ENCODE data around the gene AOPEP. TPM values are rescaled to one million over a fixed set of nuclear protein-coding genes. Genes with fewer than 3 reads are reported as not detected.

The AOPEP gene
- total RNA-seq, 1 donor from 2014 or later, result 48.0 TPM

GRCh38 chr9:94692601-94693000 is 33.9 kb upstream of the AOPEP start:
- no peak overlapping the region for H3K27ac ChIP-seq (ENCODE audit: low read depth, low read length)
- no peaks in the 10 kb centered on the region for H3K4me1 ChIP-seq (ENCODE audit: control insufficient read depth in 3 of 3, insufficient read depth in 3 of 3, low read length in 3 of 3)
- no peaks in the 10 kb centered on the region for H3K27me3 ChIP-seq (ENCODE audit: control insufficient read depth in 3 of 3, insufficient read depth in 3 of 3, low read length in 3 of 3)
- no peaks in the 10 kb centered on the region for H3K9me3 ChIP-seq (ENCODE audit: control insufficient read depth in 3 of 3, low read length in 3 of 3)
- H3K9ac ChIP-seq (ENCODE audit: low read depth in 1 of 3, low read length in 3 of 3), result no peak overlapping the region
- H3K36me3 ChIP-seq (ENCODE audit: control insufficient read depth in 3 of 3, insufficient read depth in 3 of 3, low read length in 3 of 3), result no peaks in the 10 kb centered on the region
- H3K4me3 ChIP-seq (ENCODE audit: low read length in 3 of 3), result no peak overlapping the region

DNA sequence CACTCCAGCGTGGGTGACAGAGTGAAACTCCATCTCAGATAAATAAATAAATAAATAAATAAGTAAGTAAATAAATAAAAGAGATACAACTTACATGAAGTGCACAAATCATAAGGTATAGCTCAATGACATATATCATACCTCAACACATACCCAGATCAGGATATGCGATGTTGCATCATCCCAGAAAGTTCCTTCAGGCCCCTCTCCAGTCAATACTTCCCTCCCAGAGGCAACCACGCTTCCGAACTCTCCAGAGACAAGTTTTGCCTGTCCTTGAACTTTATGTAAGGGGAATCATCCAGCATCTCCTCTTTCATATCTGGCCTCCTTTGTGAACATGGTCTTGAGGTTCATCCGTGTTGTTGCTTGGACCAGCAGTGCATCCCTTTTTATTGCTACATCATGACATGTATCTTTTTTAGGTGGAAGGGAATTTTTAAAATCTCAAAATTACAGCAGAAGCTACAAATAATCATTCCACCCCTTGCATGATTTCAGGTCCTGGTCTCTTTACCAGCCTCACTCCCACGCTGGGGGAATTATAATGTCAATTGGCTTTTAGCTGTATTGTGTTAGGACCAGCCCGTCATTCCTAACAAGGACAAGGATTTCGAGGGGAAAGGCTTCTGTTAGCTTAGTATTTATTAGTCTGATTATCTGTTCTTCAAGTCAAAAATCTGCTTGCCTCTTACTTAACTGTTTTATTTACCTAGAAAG is 32.9 kb upstream of the AOPEP start:
- Histone ChIP-seq H3K27me3 (ENCODE audit: control insufficient read depth in 3 of 3, insufficient read depth in 3 of 3, low read length in 3 of 3) (no peaks in the 10 kb centered on the region), H3K36me3 (ENCODE audit: control insufficient read depth in 3 of 3, insufficient read depth in 3 of 3, low read length in 3 of 3) (no peaks in the 10 kb centered on the region), H3K9me3 (ENCODE audit: control insufficient read depth in 3 of 3, low read length in 3 of 3) (no peaks in the 10 kb centered on the region), H3K27ac (ENCODE audit: low read depth, low read length) (no peak overlapping the region), H3K4me3 (ENCODE audit: low read length in 3 of 3) (no peak overlapping the region), H3K4me1 (ENCODE audit: control insufficient read depth in 3 of 3, insufficient read depth in 3 of 3, low read length in 3 of 3) (peaks cover 0 to 3% (median 0%) of the 10 kb centered on the region in 3 donors), H3K9ac (ENCODE audit: low read depth in 1 of 3, low read length in 3 of 3) (no peak overlapping the region)

DNA sequence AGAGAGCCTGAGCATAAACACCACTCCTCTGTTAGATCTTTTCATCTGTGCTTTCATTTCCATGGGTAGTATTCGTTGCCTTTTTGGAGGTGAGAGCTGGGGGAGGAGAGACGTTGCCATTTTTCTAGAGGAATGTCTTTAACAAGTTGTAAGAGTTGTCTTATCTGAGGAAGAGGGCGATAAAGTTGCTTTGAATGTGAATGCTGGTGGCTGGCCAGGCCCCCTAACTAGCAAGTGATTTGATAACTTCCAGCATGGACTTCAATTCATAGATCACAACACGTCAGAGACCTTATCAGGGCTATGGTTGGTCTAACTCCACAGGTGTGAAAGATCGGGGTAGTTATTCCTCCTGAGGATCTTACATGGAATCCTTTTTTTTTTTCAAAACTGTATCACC is 30.0 kb upstream of the AOPEP start:
- Histone ChIP-seq H3K27me3 (ENCODE audit: control insufficient read depth in 3 of 3, insufficient read depth in 3 of 3, low read length in 3 of 3) (no peaks in the 10 kb centered on the region), H3K27ac (ENCODE audit: low read depth, low read length) (no peak overlapping the region), H3K4me3 (ENCODE audit: low read length in 3 of 3) (no peak overlapping the region), H3K36me3 (ENCODE audit: control insufficient read depth in 3 of 3, insufficient read depth in 3 of 3, low read length in 3 of 3) (no peaks in the 10 kb centered on the region), H3K9ac (ENCODE audit: low read depth in 1 of 3, low read length in 3 of 3) (no peak overlapping the region), H3K9me3 (ENCODE audit: control insufficient read depth in 3 of 3, low read length in 3 of 3) (no peaks in the 10 kb centered on the region), H3K4me1 (ENCODE audit: control insufficient read depth in 3 of 3, insufficient read depth in 3 of 3, low read length in 3 of 3) (peaks cover 0 to 3% (median 0%) of the 10 kb centered on the region in 3 donors)

GRCh38 chr9:94697972-94698581 is 28.4 kb upstream of the AOPEP start:
- Histone ChIP-seq H3K27ac (ENCODE audit: low read depth, low read length) (no peak overlapping the region), H3K9me3 (ENCODE audit: control insufficient read depth in 3 of 3, low read length in 3 of 3) (no peaks in the 10 kb centered on the region), H3K27me3 (ENCODE audit: control insufficient read depth in 3 of 3, insufficient read depth in 3 of 3, low read length in 3 of 3) (no peaks in the 10 kb centered on the region), H3K4me3 (ENCODE audit: low read length in 3 of 3) (no peak overlapping the region), H3K36me3 (ENCODE audit: control insufficient read depth in 3 of 3, insufficient read depth in 3 of 3, low read length in 3 of 3) (no peaks in the 10 kb centered on the region), H3K4me1 (ENCODE audit: control insufficient read depth in 3 of 3, insufficient read depth in 3 of 3, low read length in 3 of 3) (peaks cover 0 to 3% (median 0%) of the 10 kb centered on the region in 3 donors), H3K9ac (ENCODE audit: low read depth in 1 of 3, low read length in 3 of 3) (no peak overlapping the region)

DNA sequence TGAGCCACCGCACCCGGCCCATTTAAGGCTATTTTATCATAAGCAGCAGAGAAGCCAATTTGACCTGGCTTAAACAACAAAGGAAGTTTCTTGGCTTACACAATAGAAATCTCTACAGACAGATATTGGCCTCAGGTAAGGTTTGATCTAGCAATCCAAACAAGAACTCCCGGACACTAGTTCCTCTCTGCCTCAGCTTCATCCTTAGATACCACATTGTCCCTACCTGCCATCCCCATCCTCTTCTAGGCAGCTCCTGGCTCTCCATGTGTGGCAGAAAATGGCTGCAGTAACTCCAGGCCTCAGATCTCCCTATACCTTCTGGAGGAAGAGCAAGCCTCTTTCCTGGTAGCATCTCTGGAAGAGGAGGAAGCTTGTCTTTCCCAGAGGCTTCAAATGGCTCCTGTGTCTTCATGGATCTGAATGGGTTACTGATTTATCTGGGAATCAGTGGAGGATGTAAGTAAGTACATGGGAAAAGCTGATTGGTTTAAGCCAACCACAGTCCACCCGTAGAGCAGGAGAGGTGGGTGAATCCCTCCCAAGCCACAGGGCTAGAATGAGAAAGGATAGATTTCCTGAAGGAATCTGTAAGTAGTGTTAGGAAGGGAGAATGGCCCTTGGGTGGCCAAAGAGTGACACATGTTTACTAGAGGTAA is 26.7 kb upstream of the AOPEP start:
- no peaks in the 10 kb centered on the region for H3K27me3 ChIP-seq (ENCODE audit: control insufficient read depth in 3 of 3, insufficient read depth in 3 of 3, low read length in 3 of 3)
- no peak overlapping the region for H3K9ac ChIP-seq (ENCODE audit: low read depth in 1 of 3, low read length in 3 of 3)
- H3K4me3 ChIP-seq (ENCODE audit: low read length in 3 of 3), result no peak overlapping the region
- H3K9me3 ChIP-seq (ENCODE audit: control insufficient read depth in 3 of 3, low read length in 3 of 3), result no peaks in the 10 kb centered on the region
- peaks cover 0 to 3% (median 0%) of the 10 kb centered on the region in 3 donors for H3K4me1 ChIP-seq (ENCODE audit: control insufficient read depth in 3 of 3, insufficient read depth in 3 of 3, low read length in 3 of 3)
- H3K36me3 ChIP-seq (ENCODE audit: control insufficient read depth in 3 of 3, insufficient read depth in 3 of 3, low read length in 3 of 3), result no peaks in the 10 kb centered on the region
- H3K27ac ChIP-seq (ENCODE audit: low read depth, low read length), result no peak overlapping the region

- no peaks in the 10 kb centered on the region for H3K27me3 ChIP-seq (ENCODE audit: control insufficient read depth in 3 of 3, insufficient read depth in 3 of 3, low read length in 3 of 3)
- H3K4me1 ChIP-seq (ENCODE audit: control insufficient read depth in 3 of 3, insufficient read depth in 3 of 3, low read length in 3 of 3), result peaks cover 0 to 3% (median 0%) of the 10 kb centered on the region in 3 donors
- H3K4me3 ChIP-seq (ENCODE audit: low read length in 3 of 3), result no peak overlapping the region
- no peaks in the 10 kb centered on the region for H3K9me3 ChIP-seq (ENCODE audit: control insufficient read depth in 3 of 3, low read length in 3 of 3)
- H3K36me3 ChIP-seq (ENCODE audit: control insufficient read depth in 3 of 3, insufficient read depth in 3 of 3, low read length in 3 of 3), result no peaks in the 10 kb centered on the region
- H3K9ac ChIP-seq (ENCODE audit: low read depth in 1 of 3, low read length in 3 of 3), result no peak overlapping the region
- H3K27ac ChIP-seq (ENCODE audit: low read depth, low read length), result no peak overlapping the region
These were observed 26.1 kb upstream of the AOPEP start for GRCh38 chr9:94700445-94700844.

DNA sequence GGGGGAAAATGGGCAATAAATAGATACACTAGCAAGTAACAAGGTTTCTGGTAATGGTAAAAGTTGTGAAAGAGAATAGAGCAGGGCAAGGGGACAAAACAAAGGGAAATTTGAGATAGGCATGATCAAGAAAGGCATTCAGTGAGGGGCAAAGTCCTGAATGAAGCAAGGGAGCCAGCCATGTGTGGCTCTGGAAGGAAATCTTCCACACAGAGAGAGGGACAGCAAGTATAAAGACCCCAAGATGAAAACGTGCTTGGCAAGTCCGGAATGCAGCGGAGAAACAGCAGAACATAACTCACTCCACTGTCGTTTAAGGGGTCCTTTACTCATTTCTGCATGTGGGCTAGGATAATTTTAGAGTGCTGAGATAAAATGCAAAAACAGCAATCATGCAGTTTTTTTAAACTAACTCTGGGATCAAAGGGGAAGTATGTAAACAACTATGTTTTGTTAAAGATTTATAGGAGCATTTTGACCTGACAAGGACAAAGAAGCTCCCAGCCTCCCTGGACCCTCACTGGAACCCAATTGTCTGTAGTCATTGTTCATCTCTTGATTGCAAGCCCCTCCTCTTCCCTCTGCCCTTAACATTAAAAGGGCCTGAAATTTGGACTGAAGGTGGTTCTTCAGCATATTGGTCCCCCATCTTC is 22.9 kb upstream of the AOPEP start:
- Histone ChIP-seq H3K27ac (ENCODE audit: low read depth, low read length) (no peak overlapping the region), H3K36me3 (ENCODE audit: control insufficient read depth in 3 of 3, insufficient read depth in 3 of 3, low read length in 3 of 3) (no peaks in the 10 kb centered on the region), H3K27me3 (ENCODE audit: control insufficient read depth in 3 of 3, insufficient read depth in 3 of 3, low read length in 3 of 3) (no peaks in the 10 kb centered on the region), H3K9me3 (ENCODE audit: control insufficient read depth in 3 of 3, low read length in 3 of 3) (no peaks in the 10 kb centered on the region), H3K9ac (ENCODE audit: low read depth in 1 of 3, low read length in 3 of 3) (no peak overlapping the region), H3K4me3 (ENCODE audit: low read length in 3 of 3) (no peak overlapping the region), H3K4me1 (ENCODE audit: control insufficient read depth in 3 of 3, insufficient read depth in 3 of 3, low read length in 3 of 3) (no peaks in the 10 kb centered on the region)

GRCh38 chr9:94705162-94705702 is 21.3 kb upstream of the AOPEP start:
- no peak overlapping the region for H3K9ac ChIP-seq (ENCODE audit: low read depth in 1 of 3, low read length in 3 of 3)
- H3K9me3 ChIP-seq (ENCODE audit: control insufficient read depth in 3 of 3, low read length in 3 of 3), result no peaks in the 10 kb centered on the region
- H3K4me3 ChIP-seq (ENCODE audit: low read length in 3 of 3), result no peak overlapping the region
- H3K27ac ChIP-seq (ENCODE audit: low read depth, low read length), result no peak overlapping the region
- no peaks in the 10 kb centered on the region for H3K36me3 ChIP-seq (ENCODE audit: control insufficient read depth in 3 of 3, insufficient read depth in 3 of 3, low read length in 3 of 3)
- H3K4me1 ChIP-seq (ENCODE audit: control insufficient read depth in 3 of 3, insufficient read depth in 3 of 3, low read length in 3 of 3), result no peaks in the 10 kb centered on the region
- H3K27me3 ChIP-seq (ENCODE audit: control insufficient read depth in 3 of 3, insufficient read depth in 3 of 3, low read length in 3 of 3), result no peaks in the 10 kb centered on the region

- Histone ChIP-seq H3K36me3 (ENCODE audit: control insufficient read depth in 3 of 3, insufficient read depth in 3 of 3, low read length in 3 of 3) (no peaks in the 10 kb centered on the region), H3K4me3 (ENCODE audit: low read length in 3 of 3) (no peak overlapping the region), H3K27me3 (ENCODE audit: control insufficient read depth in 3 of 3, insufficient read depth in 3 of 3, low read length in 3 of 3) (no peaks in the 10 kb centered on the region), H3K9ac (ENCODE audit: low read depth in 1 of 3, low read length in 3 of 3) (no peak overlapping the region), H3K4me1 (ENCODE audit: control insufficient read depth in 3 of 3, insufficient read depth in 3 of 3, low read length in 3 of 3) (no peaks in the 10 kb centered on the region), H3K9me3 (ENCODE audit: control insufficient read depth in 3 of 3, low read length in 3 of 3) (no peaks in the 10 kb centered on the region), H3K27ac (ENCODE audit: low read depth, low read length) (no peak overlapping the region)
These were observed 19.6 kb upstream of the AOPEP start for GRCh38 chr9:94706922-94707321.
